ENCODE measurements around the gene LTA4H.
A peak's percentile ranks its signal among the peaks of the same experiment; 100 is the strongest.

The LTA4H gene

GRCh38 chr12:95990136-95990535, 45.3 kb downstream of the LTA4H start:
- no peak overlapping the region for H4K8ac ChIP-seq (ENCODE audit: low read length)
- H4K91ac ChIP-seq (ENCODE audit: low read length), result no peak overlapping the region
- H3K23ac ChIP-seq (ENCODE audit: low read length in 2 of 2), result no peak overlapping the region
- no peak for DNase-seq
- peaks cover 3 to 31% of the 10 kb centered on the region in 2 experiments for H3K27me3 ChIP-seq (ENCODE audit: control insufficient read depth in 1 of 2, insufficient read depth in 1 of 2, low read length in 2 of 2)
- no peaks in the 10 kb centered on the region for H3K4me1 ChIP-seq (ENCODE audit: control insufficient read depth, insufficient read depth, low read depth, low read length)
- no peak overlapping the region for H2BK5ac ChIP-seq (ENCODE audit: low read depth, low read length, poor library complexity, severe bottlenecking)
- no peak overlapping the region for H3K4ac ChIP-seq (ENCODE audit: low read depth in 1 of 2, low read length in 2 of 2)
- no peaks in the 10 kb centered on the region for H3K36me3 ChIP-seq (ENCODE audit: control insufficient read depth in 1 of 2, insufficient read depth in 2 of 2, low read depth in 1 of 2, low read length in 2 of 2)
- no peak overlapping the region for H2AFZ ChIP-seq (ENCODE audit: low read depth, low read length)
- no peak overlapping the region for H2BK120ac ChIP-seq (ENCODE audit: low read depth, low read length)
- H3K9me3 ChIP-seq (ENCODE audit: control insufficient read depth, low read length), result no peaks in the 10 kb centered on the region
- 88% methylated on average over 6 of the region's 7 CpGs for WGBS
- no peak overlapping the region for H3K27ac ChIP-seq (ENCODE audit: low read length, poor library complexity, severe bottlenecking)
- no peak overlapping the region for H2BK12ac ChIP-seq (ENCODE audit: low read length in 2 of 2)
- H3K14ac ChIP-seq (ENCODE audit: low read length in 2 of 2), result no peak overlapping the region
- no peaks in the 10 kb centered on the region for H3K79me1 ChIP-seq (replicated peaks; ENCODE audit: low read length, poor library complexity, severe bottlenecking)
- H3K4me2 ChIP-seq (ENCODE audit: low read length, poor library complexity, severe bottlenecking), result no peak overlapping the region
- H2BK15ac ChIP-seq (ENCODE audit: low read depth, poor library complexity, severe bottlenecking), result no peak overlapping the region
- H3K9ac ChIP-seq (ENCODE audit: low read length), result no peak overlapping the region
- no peak overlapping the region for H3K18ac ChIP-seq (ENCODE audit: low read depth in 1 of 2, low read length in 2 of 2)
- no peak overlapping the region for H3K4me3 ChIP-seq (ENCODE audit: insufficient read depth in 1 of 2, low read depth in 1 of 2, low read length in 2 of 2)
- no peak overlapping the region for H2AK5ac ChIP-seq (ENCODE audit: low read length, severe bottlenecking)

- 76% methylated on average over 3 of the region's 4 CpGs for WGBS
Measured at GRCh38 chr12:95989504-95990123, 45.8 kb downstream of the LTA4H start.

GRCh38 chr12:95988506-95989275, 46.7 kb downstream of the LTA4H start:
- no peaks in the 10 kb centered on the region for H3K4me1 ChIP-seq (ENCODE audit: control insufficient read depth, insufficient read depth, low read depth, low read length)
- peaks cover 3 to 31% of the 10 kb centered on the region in 2 experiments for H3K27me3 ChIP-seq (ENCODE audit: control insufficient read depth in 1 of 2, insufficient read depth in 1 of 2, low read length in 2 of 2)
- H2BK5ac ChIP-seq (ENCODE audit: low read depth, low read length, poor library complexity, severe bottlenecking), result no peak overlapping the region
- no peak overlapping the region for H3K14ac ChIP-seq (ENCODE audit: low read length in 2 of 2)
- no peak overlapping the region for H3K18ac ChIP-seq (ENCODE audit: low read depth in 1 of 2, low read length in 2 of 2)
- H3K36me3 ChIP-seq (ENCODE audit: control insufficient read depth in 1 of 2, insufficient read depth in 2 of 2, low read depth in 1 of 2, low read length in 2 of 2), result no peaks in the 10 kb centered on the region
- no peak overlapping the region for H3K27ac ChIP-seq (ENCODE audit: low read length, poor library complexity, severe bottlenecking)
- no peak overlapping the region for H3K4me3 ChIP-seq (ENCODE audit: insufficient read depth in 1 of 2, low read depth in 1 of 2, low read length in 2 of 2)
- no peaks in the 10 kb centered on the region for H3K9me3 ChIP-seq (ENCODE audit: control insufficient read depth, low read length)
- no peak overlapping the region for H4K91ac ChIP-seq (ENCODE audit: low read length)
- H3K4me2 ChIP-seq (ENCODE audit: low read length, poor library complexity, severe bottlenecking), result no peak overlapping the region
- no peak overlapping the region for H2BK12ac ChIP-seq (ENCODE audit: low read length in 2 of 2)
- H3K23ac ChIP-seq (ENCODE audit: low read length in 2 of 2), result no peak overlapping the region
- no peak overlapping the region for H2AFZ ChIP-seq (ENCODE audit: low read depth, low read length)
- H2BK15ac ChIP-seq (ENCODE audit: low read depth, poor library complexity, severe bottlenecking), result no peak overlapping the region
- no peak overlapping the region for H4K8ac ChIP-seq (ENCODE audit: low read length)
- H2AK5ac ChIP-seq (ENCODE audit: low read length, severe bottlenecking), result no peak overlapping the region
- no peak overlapping the region for H2BK120ac ChIP-seq (ENCODE audit: low read depth, low read length)
- no peaks in the 10 kb centered on the region for H3K79me1 ChIP-seq (replicated peaks; ENCODE audit: low read length, poor library complexity, severe bottlenecking)
- no peak overlapping the region for H3K4ac ChIP-seq (ENCODE audit: low read depth in 1 of 2, low read length in 2 of 2)
- DNase-seq, result no peak
- WGBS, result 72% methylated on average over 11 of the region's 11 CpGs
- no peak overlapping the region for H3K9ac ChIP-seq (ENCODE audit: low read length)

More at GRCh38 chr12:95989504-95990123, 45.8 kb downstream of the LTA4H start:
- Histone ChIP-seq H3K36me3 (ENCODE audit: control insufficient read depth in 1 of 2, insufficient read depth in 2 of 2, low read depth in 1 of 2, low read length in 2 of 2) (no peaks in the 10 kb centered on the region), H3K4me1 (ENCODE audit: control insufficient read depth, insufficient read depth, low read depth, low read length) (no peaks in the 10 kb centered on the region), H4K8ac (ENCODE audit: low read length) (no peak overlapping the region), H2BK5ac (ENCODE audit: low read depth, low read length, poor library complexity, severe bottlenecking) (no peak overlapping the region), H2BK12ac (ENCODE audit: low read length in 2 of 2) (no peak overlapping the region), H3K27me3 (ENCODE audit: control insufficient read depth in 1 of 2, insufficient read depth in 1 of 2, low read length in 2 of 2) (peaks cover 3 to 31% of the 10 kb centered on the region in 2 experiments), H3K14ac (ENCODE audit: low read length in 2 of 2) (no peak overlapping the region), H2BK120ac (ENCODE audit: low read depth, low read length) (no peak overlapping the region), H4K91ac (ENCODE audit: low read length) (no peak overlapping the region), H2AFZ (ENCODE audit: low read depth, low read length) (no peak overlapping the region), H3K4ac (ENCODE audit: low read depth in 1 of 2, low read length in 2 of 2) (no peak overlapping the region), H3K4me2 (ENCODE audit: low read length, poor library complexity, severe bottlenecking) (no peak overlapping the region), H3K9me3 (ENCODE audit: control insufficient read depth, low read length) (no peaks in the 10 kb centered on the region), H3K4me3 (ENCODE audit: insufficient read depth in 1 of 2, low read depth in 1 of 2, low read length in 2 of 2) (no peak overlapping the region), H3K27ac (ENCODE audit: low read length, poor library complexity, severe bottlenecking) (no peak overlapping the region), H3K9ac (ENCODE audit: low read length) (no peak overlapping the region), H2AK5ac (ENCODE audit: low read length, severe bottlenecking) (no peak overlapping the region), H3K18ac (ENCODE audit: low read depth in 1 of 2, low read length in 2 of 2) (no peak overlapping the region), H3K79me1 (replicated peaks; ENCODE audit: low read length, poor library complexity, severe bottlenecking) (no peaks in the 10 kb centered on the region), H2BK15ac (ENCODE audit: low read depth, poor library complexity, severe bottlenecking) (no peak overlapping the region), H3K23ac (ENCODE audit: low read length in 2 of 2) (no peak overlapping the region)
- no peak for DNase-seq

DNA sequence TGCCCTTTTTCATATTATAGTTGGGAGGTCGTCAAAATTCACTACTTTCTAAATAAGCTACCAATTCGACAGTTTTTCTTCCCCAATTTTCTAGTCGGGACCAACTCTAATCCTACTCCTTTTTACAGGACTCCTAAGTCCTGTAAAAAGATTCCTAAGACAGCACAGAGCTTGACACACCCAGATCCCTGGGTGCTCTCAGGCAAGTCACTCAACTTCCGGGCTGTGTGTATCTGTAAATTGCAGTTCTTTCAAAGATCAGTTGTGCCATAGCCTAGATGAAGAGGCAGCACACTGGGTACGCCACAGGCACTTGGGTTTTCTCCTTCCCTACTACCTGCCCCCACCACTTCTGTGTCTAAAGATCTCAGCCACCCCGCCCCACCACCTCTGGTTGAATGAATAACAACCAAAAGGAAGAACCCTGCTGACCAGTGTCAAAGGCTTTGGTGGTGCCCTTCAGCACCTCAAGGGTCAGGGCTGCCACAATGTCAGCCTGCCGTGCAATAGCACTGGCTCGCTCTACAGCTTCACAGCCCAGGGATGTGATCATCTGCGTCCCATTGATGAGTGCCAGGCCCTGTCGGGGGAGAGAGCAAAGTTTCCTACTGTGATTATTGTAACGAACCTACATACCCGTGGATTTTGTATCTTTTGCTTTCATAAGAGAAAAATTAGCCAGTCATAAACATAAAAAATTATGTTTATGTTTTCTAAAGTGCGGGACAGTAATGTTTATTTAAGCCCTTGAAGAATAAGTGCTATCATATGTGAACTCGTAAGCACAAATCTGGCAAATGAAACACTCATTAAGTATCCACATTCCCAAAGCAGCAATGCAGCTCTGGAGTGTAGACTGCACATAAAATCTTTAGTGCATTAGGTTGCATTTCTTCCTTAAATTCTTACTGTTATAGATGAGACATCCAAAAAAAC, 48.5 kb downstream of the LTA4H start:
- Histone ChIP-seq H2BK15ac (ENCODE audit: low read depth, poor library complexity, severe bottlenecking) (no peak overlapping the region), H4K91ac (ENCODE audit: low read length) (no peak overlapping the region), H2BK5ac (ENCODE audit: low read depth, low read length, poor library complexity, severe bottlenecking) (no peak overlapping the region), H3K36me3 (ENCODE audit: control insufficient read depth in 1 of 2, insufficient read depth in 2 of 2, low read depth in 1 of 2, low read length in 2 of 2) (no peaks in the 10 kb centered on the region), H3K4me2 (ENCODE audit: low read length, poor library complexity, severe bottlenecking) (no peak overlapping the region), H2BK120ac (ENCODE audit: low read depth, low read length) (no peak overlapping the region), H3K23ac (ENCODE audit: low read length in 2 of 2) (no peak overlapping the region), H3K9ac (ENCODE audit: low read length) (no peak overlapping the region), H3K79me1 (replicated peaks; ENCODE audit: low read length, poor library complexity, severe bottlenecking) (no peaks in the 10 kb centered on the region), H2AFZ (ENCODE audit: low read depth, low read length) (no peak overlapping the region), H3K27ac (ENCODE audit: low read length, poor library complexity, severe bottlenecking) (no peak overlapping the region), H2AK5ac (ENCODE audit: low read length, severe bottlenecking) (no peak overlapping the region), H4K8ac (ENCODE audit: low read length) (peak overlapping the region; percentile 25), H3K27me3 (ENCODE audit: control insufficient read depth in 1 of 2, insufficient read depth in 1 of 2, low read length in 2 of 2) (peaks cover 3 to 21% of the 10 kb centered on the region in 2 experiments), H2BK12ac (ENCODE audit: low read length in 2 of 2) (no peak overlapping the region), H3K4me1 (ENCODE audit: control insufficient read depth, insufficient read depth, low read depth, low read length) (no peaks in the 10 kb centered on the region), H3K14ac (ENCODE audit: low read length in 2 of 2) (no peak overlapping the region), H3K4ac (ENCODE audit: low read depth in 1 of 2, low read length in 2 of 2) (no peak overlapping the region), H3K4me3 (ENCODE audit: insufficient read depth in 1 of 2, low read depth in 1 of 2, low read length in 2 of 2) (no peak overlapping the region), H3K9me3 (ENCODE audit: control insufficient read depth, low read length) (no peaks in the 10 kb centered on the region), H3K18ac (ENCODE audit: low read depth in 1 of 2, low read length in 2 of 2) (no peak overlapping the region)
- no peak for DNase-seq
- 65% methylated on average over 10 of the region's 14 CpGs for WGBS

Measured in mesenchymal stem cell (in vitro differentiated cells and primary cell).